ENCODE data around the gene FAM53B. TPM values are rescaled to one million over a fixed set of nuclear protein-coding genes. Genes with fewer than 3 reads are reported as not detected.

FAM53B gene
- 13.1 and 33.4 TPM in 2 replicates for total RNA-seq

GRCh38 chr10:124744102-124745050 lies at the start of gene FAM53B:
TSS of gene FAM53B (minus strand) at chr10:124744378. CDS start at chr10:124706713, 37,665 bp downstream.

GRCh38 chr10:124791547-124792348 lies 47.6 kb upstream of the FAM53B start, which contains the start of gene EEF1AKMT2:
TSS of gene EEF1AKMT2 (minus strand) at chr10:124791887. CDS start at chr10:124791833, 54 bp downstream.

Other genes starting within 250 kb of the FAM53B start
- gene EEF1AKMT2, start 47.5 kb upstream of the FAM53B start, total RNA-seq: 16.0 and 35.8 TPM in 2 replicates
- 13.6 and 17.9 TPM in 2 replicates for gene ABRAXAS2, start 57.4 kb upstream of the FAM53B start, total RNA-seq
- 23.3 and 26.8 TPM in 2 replicates for gene ZRANB1, start 197.7 kb upstream of the FAM53B start, total RNA-seq

All from smooth muscle cell of trachea (primary cell).